Measurements from ENCODE around the gene PYGM.

GRCh38 chr11:64791781-64792291 lies 32.1 kb upstream of the PYGM start:
- TF ChIP-seq, protein P1, sequence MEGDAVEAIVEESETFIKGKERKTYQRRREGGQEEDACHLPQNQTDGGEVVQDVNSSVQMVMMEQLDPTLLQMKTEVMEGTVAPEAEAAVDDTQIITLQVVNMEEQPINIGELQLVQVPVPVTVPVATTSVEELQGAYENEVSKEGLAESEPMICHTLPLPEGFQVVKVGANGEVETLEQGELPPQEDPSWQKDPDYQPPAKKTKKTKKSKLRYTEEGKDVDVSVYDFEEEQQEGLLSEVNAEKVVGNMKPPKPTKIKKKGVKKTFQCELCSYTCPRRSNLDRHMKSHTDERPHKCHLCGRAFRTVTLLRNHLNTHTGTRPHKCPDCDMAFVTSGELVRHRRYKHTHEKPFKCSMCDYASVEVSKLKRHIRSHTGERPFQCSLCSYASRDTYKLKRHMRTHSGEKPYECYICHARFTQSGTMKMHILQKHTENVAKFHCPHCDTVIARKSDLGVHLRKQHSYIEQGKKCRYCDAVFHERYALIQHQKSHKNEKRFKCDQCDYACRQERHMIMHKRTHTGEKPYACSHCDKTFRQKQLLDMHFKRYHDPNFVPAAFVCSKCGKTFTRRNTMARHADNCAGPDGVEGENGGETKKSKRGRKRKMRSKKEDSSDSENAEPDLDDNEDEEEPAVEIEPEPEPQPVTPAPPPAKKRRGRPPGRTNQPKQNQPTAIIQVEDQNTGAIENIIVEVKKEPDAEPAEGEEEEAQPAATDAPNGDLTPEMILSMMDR (IDR thresholded peaks at IDR 0.05; ENCODE audit: insufficient read depth, low read length), result no peak
- TF ChIP-seq POLR2AphosphoS5 (IDR thresholded peaks at IDR 0.05; ENCODE audit: low read depth) (no peak), SPI1 (IDR thresholded peaks at IDR 0.05; ENCODE audit: borderline replicate concordance, low read depth) (no peak), GABPA (IDR thresholded peaks at IDR 0.05; ENCODE audit: low read depth) (no peak)
- TF ChIP-seq, protein P2, sequence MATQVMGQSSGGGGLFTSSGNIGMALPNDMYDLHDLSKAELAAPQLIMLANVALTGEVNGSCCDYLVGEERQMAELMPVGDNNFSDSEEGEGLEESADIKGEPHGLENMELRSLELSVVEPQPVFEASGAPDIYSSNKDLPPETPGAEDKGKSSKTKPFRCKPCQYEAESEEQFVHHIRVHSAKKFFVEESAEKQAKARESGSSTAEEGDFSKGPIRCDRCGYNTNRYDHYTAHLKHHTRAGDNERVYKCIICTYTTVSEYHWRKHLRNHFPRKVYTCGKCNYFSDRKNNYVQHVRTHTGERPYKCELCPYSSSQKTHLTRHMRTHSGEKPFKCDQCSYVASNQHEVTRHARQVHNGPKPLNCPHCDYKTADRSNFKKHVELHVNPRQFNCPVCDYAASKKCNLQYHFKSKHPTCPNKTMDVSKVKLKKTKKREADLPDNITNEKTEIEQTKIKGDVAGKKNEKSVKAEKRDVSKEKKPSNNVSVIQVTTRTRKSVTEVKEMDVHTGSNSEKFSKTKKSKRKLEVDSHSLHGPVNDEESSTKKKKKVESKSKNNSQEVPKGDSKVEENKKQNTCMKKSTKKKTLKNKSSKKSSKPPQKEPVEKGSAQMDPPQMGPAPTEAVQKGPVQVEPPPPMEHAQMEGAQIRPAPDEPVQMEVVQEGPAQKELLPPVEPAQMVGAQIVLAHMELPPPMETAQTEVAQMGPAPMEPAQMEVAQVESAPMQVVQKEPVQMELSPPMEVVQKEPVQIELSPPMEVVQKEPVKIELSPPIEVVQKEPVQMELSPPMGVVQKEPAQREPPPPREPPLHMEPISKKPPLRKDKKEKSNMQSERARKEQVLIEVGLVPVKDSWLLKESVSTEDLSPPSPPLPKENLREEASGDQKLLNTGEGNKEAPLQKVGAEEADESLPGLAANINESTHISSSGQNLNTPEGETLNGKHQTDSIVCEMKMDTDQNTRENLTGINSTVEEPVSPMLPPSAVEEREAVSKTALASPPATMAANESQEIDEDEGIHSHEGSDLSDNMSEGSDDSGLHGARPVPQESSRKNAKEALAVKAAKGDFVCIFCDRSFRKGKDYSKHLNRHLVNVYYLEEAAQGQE (IDR thresholded peaks at IDR 0.05; ENCODE audit: insufficient replicate concordance, low read depth), result no peak

All from HL-60 (cell line).